GM19395 (cell line): Measurements from ENCODE around the gene VASN.

Experiments
- ATAC-seq: cut with Tn5 transposase; IDR thresholded peaks from one replicate; pipeline ENCODE4 v1.9.1; 2021; ENCODE audit warnings: mild to moderate bottlenecking, moderate library complexity; ENCODE audit not compliant: unreplicated experiment

VASN gene

GRCh38 chr16:4419402-4419959, 47.8 kb downstream of the VASN start:
- no peak for ATAC-seq

GRCh38 chr16:4420505-4421105, 49.0 kb downstream of the VASN start:
- ATAC-seq: no peak

DNA sequence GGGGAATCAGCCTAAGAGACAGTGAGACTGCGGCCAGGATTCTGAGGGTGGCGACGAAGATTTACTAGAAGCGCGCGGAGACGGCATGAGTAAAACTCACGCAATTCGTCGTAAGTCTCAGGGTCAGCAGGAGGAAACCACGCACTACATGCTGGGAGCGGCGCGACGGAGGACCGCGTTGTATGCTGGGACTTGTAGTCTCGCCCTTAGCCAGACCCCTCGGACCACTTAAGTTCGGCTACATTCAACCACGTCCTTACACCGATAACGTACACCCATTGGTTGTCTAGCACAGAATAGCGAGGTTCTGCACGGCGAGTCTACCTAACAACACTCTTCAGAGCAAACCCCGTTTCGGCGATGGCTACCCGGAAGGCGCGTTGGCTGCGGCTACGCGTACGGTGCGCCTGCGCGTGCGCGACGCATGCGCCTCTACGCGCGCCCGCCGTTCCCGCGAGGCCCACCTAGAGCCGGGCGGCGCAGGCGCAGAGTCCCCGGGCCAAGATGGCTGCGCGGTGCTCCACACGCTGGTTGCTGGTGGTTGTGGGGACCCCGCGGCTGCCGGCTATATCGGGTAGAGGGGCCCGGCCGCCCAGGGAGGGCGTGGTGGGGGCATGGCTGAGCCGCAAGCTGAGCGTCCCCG, 53.9 kb downstream of the VASN start, which contains the start of gene DNAJA3:
Gene DNAJA3, plus strand, starts transcription at position 491 of the 643 bp plus-strand sequence. Its CDS starts 14 bp downstream, at position 505.
- peak; percentile 92 for ATAC-seq

- ATAC-seq: peak; percentile 40
Measured at GRCh38 chr16:4426021-4426684, 54.5 kb downstream of the VASN start.

- ATAC-seq: no peak
Measured at GRCh38 chr16:4426722-4427372, 55.2 kb downstream of the VASN start.

DNA sequence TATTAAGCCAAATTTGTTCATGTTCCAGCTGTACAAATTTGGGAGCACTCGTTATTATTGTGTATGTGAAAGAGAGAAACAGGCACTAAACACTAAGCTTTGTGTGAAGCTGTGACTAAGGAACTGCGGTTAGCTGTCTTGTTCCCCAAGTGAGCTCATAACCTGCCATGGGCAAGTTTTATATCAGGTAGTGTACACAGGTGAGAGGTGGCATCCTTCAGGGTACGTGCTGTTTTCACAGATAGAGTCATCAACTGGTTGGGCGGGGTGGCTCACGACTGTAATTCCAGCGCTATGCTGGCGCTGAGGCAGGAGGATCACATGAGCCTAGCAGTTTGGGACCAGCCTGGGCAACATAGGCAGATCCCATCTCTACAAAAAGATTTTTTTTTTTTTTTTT, 56.9 kb downstream of the VASN start:
- ATAC-seq: no peak

GRCh38 chr16:4431023-4431422, 59.4 kb downstream of the VASN start:
- ATAC-seq: no peak
